Activated naive CD8-positive, alpha-beta T cell (primary cell): ENCODE measurements around the gene TAS2R60.
A peak's percentile ranks its signal among the peaks of the same experiment; 100 is the strongest.

ENCODE experiments used
- H3K27ac Mint-ChIP-seq: one replicate; pipeline ENCODE4 v1.8.0; 2021; ENCODE audit warnings: mixed read lengths
- H3K27me3 Mint-ChIP-seq: one replicate; pipeline ENCODE4 v1.8.0; 2021; ENCODE audit warnings: mixed read lengths
- H3K36me3 Mint-ChIP-seq: one replicate; pipeline ENCODE4 v1.8.0; 2021; ENCODE audit warnings: mixed read lengths
- H3K4me1 Mint-ChIP-seq: one replicate; pipeline ENCODE4 v1.8.0; 2021; ENCODE audit warnings: low read depth, mixed read lengths
- H3K4me3 Mint-ChIP-seq: one replicate; pipeline ENCODE4 v1.8.0; 2021; ENCODE audit warnings: mild to moderate bottlenecking, mixed read lengths
- H3K9me3 Mint-ChIP-seq: one replicate; pipeline ENCODE4 v1.8.0; 2021; ENCODE audit warnings: low read depth, mixed read lengths

Gene TAS2R60

GRCh38 chr7:143448429-143448828 lies 5.2 kb downstream of the TAS2R60 start:
- Mint-ChIP-seq H3K27me3 (no peaks in the 10 kb centered on the region), H3K4me1 (peaks cover 19% of the 10 kb centered on the region), H3K36me3 (peaks cover 14% of the 10 kb centered on the region), H3K27ac (no peak overlapping the region), H3K4me3 (no peak overlapping the region), H3K9me3 (no peaks in the 10 kb centered on the region)

- Mint-ChIP-seq H3K27ac (no peak overlapping the region), H3K4me1 (peaks cover 22% of the 10 kb centered on the region), H3K4me3 (no peak overlapping the region)
These were observed 6.5 kb downstream of the TAS2R60 start for GRCh38 chr7:143449793-143450192.

GRCh38 chr7:143451122-143451521 lies 7.9 kb downstream of the TAS2R60 start:
- H3K9me3 Mint-ChIP-seq: no peaks in the 10 kb centered on the region
- no peak overlapping the region for H3K4me3 Mint-ChIP-seq
- no peak overlapping the region for H3K27ac Mint-ChIP-seq
- peaks cover 24% of the 10 kb centered on the region for H3K4me1 Mint-ChIP-seq
- H3K27me3 Mint-ChIP-seq: no peaks in the 10 kb centered on the region
- H3K36me3 Mint-ChIP-seq: peaks cover 18% of the 10 kb centered on the region

More at GRCh38 chr7:143449793-143450192, 6.5 kb downstream of the TAS2R60 start:
- peaks cover 14% of the 10 kb centered on the region for H3K36me3 Mint-ChIP-seq
- H3K9me3 Mint-ChIP-seq: no peaks in the 10 kb centered on the region
- H3K27me3 Mint-ChIP-seq: no peaks in the 10 kb centered on the region

GRCh38 chr7:143451746-143452145 lies 8.5 kb downstream of the TAS2R60 start:
- Mint-ChIP-seq H3K27ac (no peak overlapping the region), H3K9me3 (no peaks in the 10 kb centered on the region), H3K27me3 (no peaks in the 10 kb centered on the region), H3K4me1 (peaks cover 24% of the 10 kb centered on the region), H3K36me3 (peaks cover 18% of the 10 kb centered on the region), H3K4me3 (no peak overlapping the region)

GRCh38 chr7:143452495-143452894 lies 9.2 kb downstream of the TAS2R60 start:
- Mint-ChIP-seq H3K27ac (peak overlapping the region; percentile 16), H3K27me3 (no peaks in the 10 kb centered on the region), H3K4me1 (peaks cover 24% of the 10 kb centered on the region), H3K4me3 (no peak overlapping the region), H3K36me3 (peaks cover 25% of the 10 kb centered on the region), H3K9me3 (no peaks in the 10 kb centered on the region)

GRCh38 chr7:143454091-143454680 lies 10.9 kb downstream of the TAS2R60 start:
- no peaks in the 10 kb centered on the region for H3K27me3 Mint-ChIP-seq
- no peak overlapping the region for H3K4me3 Mint-ChIP-seq
- no peak overlapping the region for H3K27ac Mint-ChIP-seq
- H3K4me1 Mint-ChIP-seq: peaks cover 24% of the 10 kb centered on the region
- peaks cover 28% of the 10 kb centered on the region for H3K36me3 Mint-ChIP-seq
- no peaks in the 10 kb centered on the region for H3K9me3 Mint-ChIP-seq

GRCh38 chr7:143455491-143455890 lies 12.2 kb downstream of the TAS2R60 start:
- H3K9me3 Mint-ChIP-seq: no peaks in the 10 kb centered on the region
- H3K27me3 Mint-ChIP-seq: no peaks in the 10 kb centered on the region
- H3K4me3 Mint-ChIP-seq: no peak overlapping the region
- no peak overlapping the region for H3K27ac Mint-ChIP-seq
- H3K36me3 Mint-ChIP-seq: peaks cover 30% of the 10 kb centered on the region
- peaks cover 24% of the 10 kb centered on the region for H3K4me1 Mint-ChIP-seq

GRCh38 chr7:143455942-143456341 lies 12.7 kb downstream of the TAS2R60 start:
- H3K27ac Mint-ChIP-seq: no peak overlapping the region
- peaks cover 35% of the 10 kb centered on the region for H3K36me3 Mint-ChIP-seq
- peaks cover 26% of the 10 kb centered on the region for H3K4me1 Mint-ChIP-seq
- H3K4me3 Mint-ChIP-seq: no peak overlapping the region
- H3K27me3 Mint-ChIP-seq: no peaks in the 10 kb centered on the region
- no peaks in the 10 kb centered on the region for H3K9me3 Mint-ChIP-seq

GRCh38 chr7:143456992-143457793 lies 13.9 kb downstream of the TAS2R60 start:
- H3K9me3 Mint-ChIP-seq: no peaks in the 10 kb centered on the region

GRCh38 chr7:143458263-143458662 lies 15.0 kb downstream of the TAS2R60 start:
- no peaks in the 10 kb centered on the region for H3K9me3 Mint-ChIP-seq
- peaks cover 10% of the 10 kb centered on the region for H3K4me1 Mint-ChIP-seq
- H3K4me3 Mint-ChIP-seq: no peak overlapping the region
- H3K27me3 Mint-ChIP-seq: no peaks in the 10 kb centered on the region
- H3K36me3 Mint-ChIP-seq: peaks cover 28% of the 10 kb centered on the region
- H3K27ac Mint-ChIP-seq: no peak overlapping the region

More at GRCh38 chr7:143456992-143457793, 13.9 kb downstream of the TAS2R60 start:
- no peak overlapping the region for H3K4me3 Mint-ChIP-seq
- peaks cover 33% of the 10 kb centered on the region for H3K36me3 Mint-ChIP-seq
- peaks cover 19% of the 10 kb centered on the region for H3K4me1 Mint-ChIP-seq
- no peak overlapping the region for H3K27ac Mint-ChIP-seq
- no peaks in the 10 kb centered on the region for H3K27me3 Mint-ChIP-seq

GRCh38 chr7:143458681-143459080 lies 15.4 kb downstream of the TAS2R60 start:
- Mint-ChIP-seq H3K27ac (no peak overlapping the region), H3K4me1 (peaks cover 8% of the 10 kb centered on the region), H3K4me3 (no peak overlapping the region), H3K36me3 (peaks cover 29% of the 10 kb centered on the region), H3K9me3 (no peaks in the 10 kb centered on the region), H3K27me3 (no peaks in the 10 kb centered on the region)

GRCh38 chr7:143459359-143459758 lies 16.1 kb downstream of the TAS2R60 start:
- H3K27ac Mint-ChIP-seq: no peak overlapping the region
- peaks cover 33% of the 10 kb centered on the region for H3K36me3 Mint-ChIP-seq
- H3K9me3 Mint-ChIP-seq: no peaks in the 10 kb centered on the region
- H3K4me1 Mint-ChIP-seq: peaks cover 9% of the 10 kb centered on the region
- H3K27me3 Mint-ChIP-seq: no peaks in the 10 kb centered on the region
- no peak overlapping the region for H3K4me3 Mint-ChIP-seq

GRCh38 chr7:143460271-143460979 lies 17.2 kb downstream of the TAS2R60 start:
- Mint-ChIP-seq H3K4me3 (no peak overlapping the region), H3K4me1 (peaks cover 7% of the 10 kb centered on the region), H3K27ac (no peak overlapping the region), H3K27me3 (no peaks in the 10 kb centered on the region), H3K36me3 (peaks cover 37% of the 10 kb centered on the region), H3K9me3 (no peaks in the 10 kb centered on the region)

GRCh38 chr7:143462045-143462444 lies 18.8 kb downstream of the TAS2R60 start:
- Mint-ChIP-seq H3K4me1 (peaks cover 7% of the 10 kb centered on the region), H3K27me3 (no peaks in the 10 kb centered on the region), H3K9me3 (no peaks in the 10 kb centered on the region), H3K27ac (no peak overlapping the region), H3K36me3 (peaks cover 33% of the 10 kb centered on the region), H3K4me3 (no peak overlapping the region)

- H3K27me3 Mint-ChIP-seq: no peaks in the 10 kb centered on the region
- H3K36me3 Mint-ChIP-seq: peaks cover 29% of the 10 kb centered on the region
- H3K4me3 Mint-ChIP-seq: no peak overlapping the region
- peaks cover 9% of the 10 kb centered on the region for H3K4me1 Mint-ChIP-seq
- H3K27ac Mint-ChIP-seq: no peak overlapping the region
- no peaks in the 10 kb centered on the region for H3K9me3 Mint-ChIP-seq
These were observed 20.3 kb downstream of the TAS2R60 start for GRCh38 chr7:143463556-143463955.
